CD14-positive monocyte (primary cell): ENCODE results near the gene TMEM44. TPM values are rescaled to one million over a fixed set of nuclear protein-coding genes. Genes with fewer than 3 reads are reported as not detected.

ENCODE experiments used
- DNase-seq, 3 donors: peaks; one replicate each; pipeline ENCODE4 v3.0.0-alpha.2; 2011 to 2022
- H2AFZ ChIP-seq: 2 replicates; pipeline ENCODE4 v1.6.0; 2012; ENCODE audit warnings: mild to moderate bottlenecking, low read depth, low read length, inconsistent platforms; ENCODE audit not compliant: insufficient read depth, poor library complexity, severe bottlenecking
- H3K27ac ChIP-seq, 2 donors: 1 replicate in 1 of 2; 2 replicates in 1 of 2; pipeline ENCODE4 v1.5.1; 2012 to 2013; ENCODE audit warnings: low read length in 2 of 2, control low read depth in 1 of 2, inconsistent platforms in 1 of 2, low read depth in 1 of 2, mild to moderate bottlenecking in 1 of 2
- H3K27me3 ChIP-seq, 2 donors: one replicate each; pipeline versions ENCODE4 v1.6.0 to v1.6.1; 2011 to 2013; ENCODE audit warnings: low read length in 2 of 2; ENCODE audit not compliant: control insufficient read depth in 2 of 2, insufficient read depth in 2 of 2
- H3K36me3 ChIP-seq, 2 donors: replicated peaks in 1 of 2; 1 replicate in 1 of 2; 2 replicates in 1 of 2; pipeline versions ENCODE4 v1.5.1 to v1.6.1; 2012 to 2013; ENCODE audit warnings: low read length in 2 of 2, control low read depth in 1 of 2, inconsistent platforms in 1 of 2, mild to moderate bottlenecking in 1 of 2; ENCODE audit not compliant: insufficient read depth in 2 of 2, control insufficient read depth in 1 of 2
- H3K4me1 ChIP-seq, 2 donors: 1 replicate in 1 of 2; 2 replicates in 1 of 2; pipeline versions ENCODE4 v1.5.1 to v1.6.1; 2012 to 2013; ENCODE audit warnings: low read length in 2 of 2, control low read depth in 1 of 2, inconsistent platforms in 1 of 2, mild to moderate bottlenecking in 1 of 2, moderate library complexity in 1 of 2; ENCODE audit not compliant: insufficient read depth in 2 of 2, control insufficient read depth in 1 of 2
- H3K4me2 ChIP-seq: replicated peaks from 2 replicates; pipeline ENCODE3; 2012; ENCODE audit warnings: low read length, moderate library complexity, mild to moderate bottlenecking; ENCODE audit not compliant: poor library complexity, severe bottlenecking; ENCODE audit errors: extremely low read depth
- H3K4me3 ChIP-seq, 3 experiments: fragments of 200-600 bp in 1 of 3; sonication (generic) in 1 of 3; replicated peaks in 1 of 3; 1 replicate in 2 of 3; 2 replicates in 1 of 3; pipeline ENCODE4 v1.5.1; 2011 to 2013; ENCODE audit warnings: low read length in 3 of 3, mild to moderate bottlenecking in 3 of 3, control low read depth in 2 of 3, low read depth in 2 of 3, inconsistent platforms in 1 of 3, moderate library complexity in 1 of 3
- H3K79me2 ChIP-seq: 2 replicates; pipeline ENCODE4 v1.6.0; 2012; ENCODE audit warnings: mild to moderate bottlenecking, control low read depth, inconsistent platforms, low read length, moderate library complexity; ENCODE audit not compliant: insufficient read depth
- H3K9ac ChIP-seq: 2 replicates; pipeline ENCODE4 v1.6.0; 2017; ENCODE audit warnings: low read length, mild to moderate bottlenecking; ENCODE audit not compliant: insufficient read depth, poor library complexity, severe bottlenecking
- H3K9me3 ChIP-seq, 2 donors: replicated peaks in 1 of 2; 1 replicate in 1 of 2; 2 replicates in 1 of 2; pipeline versions ENCODE4 v1.5.1 to v1.6.1; 2012 to 2013; ENCODE audit warnings: low read length in 2 of 2, control low read depth in 1 of 2; ENCODE audit not compliant: control insufficient read depth in 1 of 2, insufficient read depth in 1 of 2
- H4K20me1 ChIP-seq: 2 replicates; pipeline ENCODE4 v1.6.0; 2012; ENCODE audit warnings: mild to moderate bottlenecking, low read length, control low read depth, moderate library complexity; ENCODE audit not compliant: insufficient read depth
- H3K27ac Mint-ChIP-seq, 7 donors: one replicate each; pipeline ENCODE4 v1.8.0; 2020; ENCODE audit warnings: mild to moderate bottlenecking in 7 of 7, mixed read lengths in 7 of 7, moderate library complexity in 6 of 7, inconsistent platforms in 2 of 7
- H3K27me3 Mint-ChIP-seq, 3 donors: one replicate each; pipeline ENCODE4 v1.8.0; 2021 to 2022; ENCODE audit warnings: low read depth in 3 of 3, mild to moderate bottlenecking in 3 of 3, mixed read lengths in 3 of 3, moderate library complexity in 3 of 3, inconsistent platforms in 1 of 3
- H3K36me3 Mint-ChIP-seq, 2 donors: one replicate each; pipeline ENCODE4 v1.8.0; 2020; ENCODE audit warnings: mixed read lengths in 2 of 2, inconsistent platforms in 1 of 2, mild to moderate bottlenecking in 1 of 2
- H3K4me1 Mint-ChIP-seq: one replicate; pipeline ENCODE4 v1.8.0; 2020; ENCODE audit warnings: mild to moderate bottlenecking, mixed read lengths
- H3K4me3 Mint-ChIP-seq, 2 donors: one replicate each; pipeline ENCODE4 v1.8.0; 2020; ENCODE audit warnings: mild to moderate bottlenecking in 2 of 2, mixed read lengths in 2 of 2, moderate library complexity in 1 of 2
- H3K9me3 Mint-ChIP-seq, 7 donors: one replicate each; pipeline ENCODE4 v1.8.0; 2020 to 2022; ENCODE audit warnings: mixed read lengths in 7 of 7, mild to moderate bottlenecking in 6 of 7, moderate library complexity in 6 of 7, inconsistent platforms in 2 of 7
- WGBS: methylation state at CpG from one replicate; pipeline ENCODE4 v1.1.5; 2013; ENCODE audit warnings: missing lambda C conversion rate; ENCODE audit not compliant: insufficient coverage; 5-methylcytosine and 5-hydroxymethylcytosine counted together
- intact Hi-C, 2 donors: fragments of 100-400 bp; cut with micrococcal nuclease; formaldehyde crosslinking; loops; one replicate each; pipeline versions ENCODE4 v1.15.0 to v1.15.1; 2023
- polyA plus RNA-seq, 3 donors: library from polyadenylated mRNA; depleted of rRNA in 1 of 3; unstranded in 2 of 3; stranded (reverse) in 1 of 3; fragments of 300-500 nt in 2 of 3; fragments of >200 nt in 1 of 3; fragmentation: Illumina TruSeq in 2 of 3; gene quantifications; 1 replicate in 2 of 3; 2 replicates in 1 of 3; pipeline ENCODE4 v1.2.3, GENCODE V29; 2012 to 2021
- TF ChIP-seq, protein P1 (sequence below): fragments of 200-600 bp; IDR thresholded peaks from one replicate; pipeline ENCODE4 v1.8.0; 2022; ENCODE audit warnings: antibody characterized with exemption, mild to moderate bottlenecking

The TMEM44 gene
- polyA plus RNA-seq, 3 donors = 0.68 TPM; not detected in 2

GRCh38 chr3:194647747-194648146 lies 14.5 kb upstream of the TMEM44 start:
- Mint-ChIP-seq H3K9me3 (peaks cover 0 to 2% (median 0%) of the 10 kb centered on the region in 7 donors), H3K4me3 (no peak overlapping the region), H3K36me3 (peaks cover 83 to 94% of the 10 kb centered on the region in 2 donors), H3K27me3 (peaks cover 0 to 2% (median 0%) of the 10 kb centered on the region in 3 donors), H3K27ac (no peak overlapping the region), H3K4me1 (no peaks in the 10 kb centered on the region)
- no peaks in the 10 kb centered on the region for H3K4me1 ChIP-seq
- no peak overlapping the region for H3K4me3 ChIP-seq
- WGBS = no CpG with 5 or more reads among the region's 3 CpGs
- H3K27ac ChIP-seq = no peak overlapping the region
- peaks cover 91 to 96% of the 10 kb centered on the region in 2 donors for H3K36me3 ChIP-seq
- H3K79me2 ChIP-seq = no peaks in the 10 kb centered on the region
- no peaks in the 10 kb centered on the region for H3K27me3 ChIP-seq
- TF ChIP-seq, protein P1, sequence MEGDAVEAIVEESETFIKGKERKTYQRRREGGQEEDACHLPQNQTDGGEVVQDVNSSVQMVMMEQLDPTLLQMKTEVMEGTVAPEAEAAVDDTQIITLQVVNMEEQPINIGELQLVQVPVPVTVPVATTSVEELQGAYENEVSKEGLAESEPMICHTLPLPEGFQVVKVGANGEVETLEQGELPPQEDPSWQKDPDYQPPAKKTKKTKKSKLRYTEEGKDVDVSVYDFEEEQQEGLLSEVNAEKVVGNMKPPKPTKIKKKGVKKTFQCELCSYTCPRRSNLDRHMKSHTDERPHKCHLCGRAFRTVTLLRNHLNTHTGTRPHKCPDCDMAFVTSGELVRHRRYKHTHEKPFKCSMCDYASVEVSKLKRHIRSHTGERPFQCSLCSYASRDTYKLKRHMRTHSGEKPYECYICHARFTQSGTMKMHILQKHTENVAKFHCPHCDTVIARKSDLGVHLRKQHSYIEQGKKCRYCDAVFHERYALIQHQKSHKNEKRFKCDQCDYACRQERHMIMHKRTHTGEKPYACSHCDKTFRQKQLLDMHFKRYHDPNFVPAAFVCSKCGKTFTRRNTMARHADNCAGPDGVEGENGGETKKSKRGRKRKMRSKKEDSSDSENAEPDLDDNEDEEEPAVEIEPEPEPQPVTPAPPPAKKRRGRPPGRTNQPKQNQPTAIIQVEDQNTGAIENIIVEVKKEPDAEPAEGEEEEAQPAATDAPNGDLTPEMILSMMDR = no peak
- intact Hi-C loops = no loop called here
- H3K4me2 ChIP-seq = no peak overlapping the region
- H3K9ac ChIP-seq = no peak overlapping the region
- no peak overlapping the region for H2AFZ ChIP-seq
- H3K9me3 ChIP-seq = no peaks in the 10 kb centered on the region
- DNase-seq = no peak
- no peaks in the 10 kb centered on the region for H4K20me1 ChIP-seq

- no peaks in the 10 kb centered on the region for H3K79me2 ChIP-seq
- no peaks in the 10 kb centered on the region for H3K9me3 ChIP-seq
- H3K27ac ChIP-seq = no peak overlapping the region
- Mint-ChIP-seq H3K9me3 (no peaks in the 10 kb centered on the region), H3K36me3 (peaks cover 69 to 77% of the 10 kb centered on the region in 2 donors), H3K27me3 (no peaks in the 10 kb centered on the region), H3K27ac (no peak overlapping the region), H3K4me1 (no peaks in the 10 kb centered on the region), H3K4me3 (no peak overlapping the region)
- no peak for DNase-seq
- WGBS = no CpG with 5 or more reads among the region's 2 CpGs
- TF ChIP-seq, protein P1 = no peak
- peaks cover 78 to 85% of the 10 kb centered on the region in 2 donors for H3K36me3 ChIP-seq
- H3K9ac ChIP-seq = no peak overlapping the region
- no peak overlapping the region for H3K4me3 ChIP-seq
- no peaks in the 10 kb centered on the region for H4K20me1 ChIP-seq
- intact Hi-C loops = no loop called here
- no peak overlapping the region for H2AFZ ChIP-seq
- no peak overlapping the region for H3K4me2 ChIP-seq
- no peaks in the 10 kb centered on the region for H3K27me3 ChIP-seq
- no peaks in the 10 kb centered on the region for H3K4me1 ChIP-seq
These were observed 9.6 kb upstream of the TMEM44 start for GRCh38 chr3:194642769-194643168.
